Sigmoid colon (tissue), 4 donors: ENCODE results near the gene CCNJ.

Experiments
- CTCF ChIP-seq, 4 experiments: fragments of 450-650 bp in 3 of 4; fragments of 200-600 bp in 1 of 4; IDR thresholded peaks; one replicate each; pipeline ENCODE4 v1.5.1; 2016 to 2019; ENCODE audit warnings: antibody characterized with exemption in 4 of 4, mild to moderate bottlenecking in 3 of 4, moderate library complexity in 2 of 4
- POLR2AphosphoS5 ChIP-seq, 4 donors: sonication (generic); formaldehyde crosslinking; IDR thresholded peaks; one replicate each; pipeline ENCODE4 v1.6.1; 2017; ENCODE audit warnings: antibody characterized with exemption in 4 of 4

- TF ChIP-seq CTCF (IDR thresholded peaks at IDR 0.05) (no peak), POLR2AphosphoS5 (IDR thresholded peaks at IDR 0.05) (no peak)
Measured at GRCh38 chr10:96043893-96044715, 721 bp downstream of the CCNJ start.
